WTC11 (cell line): ENCODE data around the gene ATP4A.

Source experiments
- CREB1 ChIP-seq: sonication (generic); formaldehyde crosslinking; IDR thresholded peaks from 2 replicates; pipeline ENCODE4 v1.8.0; 2023; ENCODE audit warnings: mild to moderate bottlenecking, missing genetic modification reagents
- ELF4 ChIP-seq: sonication (generic); formaldehyde crosslinking; IDR thresholded peaks from 2 replicates; pipeline ENCODE4 v1.8.1; 2022; ENCODE audit warnings: low read depth, mild to moderate bottlenecking, moderate library complexity, missing genetic modification reagents
- FOXP1 ChIP-seq: sonication (generic); formaldehyde crosslinking; IDR thresholded peaks from 2 replicates; pipeline ENCODE4 v1.8.0; 2022; ENCODE audit warnings: missing genetic modification reagents, mild to moderate bottlenecking, moderate library complexity, borderline replicate concordance
- NR1H2 ChIP-seq: sonication (generic); formaldehyde crosslinking; IDR thresholded peaks from 2 replicates; pipeline ENCODE4 v1.9.0; 2021; ENCODE audit warnings: mild to moderate bottlenecking, moderate library complexity, missing genetic modification reagents
- NR2C2 ChIP-seq: sonication (generic); formaldehyde crosslinking; IDR thresholded peaks from 2 replicates; pipeline ENCODE4 v1.8.0; 2022; ENCODE audit warnings: mild to moderate bottlenecking, missing genetic modification reagents
- RELA ChIP-seq: sonication (generic); formaldehyde crosslinking; IDR thresholded peaks from 2 replicates; pipeline ENCODE4 v1.8.1; 2022; ENCODE audit warnings: missing genetic modification reagents, mild to moderate bottlenecking, borderline replicate concordance
- SP1 ChIP-seq: sonication (generic); formaldehyde crosslinking; conservative IDR thresholded peaks from 2 replicates; pipeline ENCODE4 v1.8.1; 2022; ENCODE audit warnings: missing genetic modification reagents
- TP53 ChIP-seq: sonication (generic); formaldehyde crosslinking; IDR thresholded peaks from 2 replicates; pipeline ENCODE4 v1.8.1; 2023; ENCODE audit warnings: mild to moderate bottlenecking, missing genetic modification reagents
- TF ChIP-seq, protein P1 (sequence below): fragments of 200-600 bp; IDR thresholded peaks from 2 replicates; pipeline ENCODE4 v1.8.0; 2022; ENCODE audit warnings: antibody characterized with exemption
- TF ChIP-seq, protein P2 (sequence below): fragments of 250-450 bp; sonication (Bioruptor Pico); IDR thresholded peaks from 2 replicates; pipeline ENCODE4 v1.9.0; 2021; ENCODE audit warnings: mild to moderate bottlenecking
- TF ChIP-seq, protein P3 (sequence below): sonication (generic); formaldehyde crosslinking; IDR thresholded peaks from 2 replicates; pipeline ENCODE4 v1.8.1; 2023; ENCODE audit warnings: mild to moderate bottlenecking, missing genetic modification reagents, moderate library complexity
- TF ChIP-seq, protein P4 (sequence below): sonication (generic); formaldehyde crosslinking; IDR thresholded peaks from 2 replicates; pipeline ENCODE4 v1.8.1; 2023; ENCODE audit warnings: mild to moderate bottlenecking, missing genetic modification reagents, moderate library complexity

DNA sequence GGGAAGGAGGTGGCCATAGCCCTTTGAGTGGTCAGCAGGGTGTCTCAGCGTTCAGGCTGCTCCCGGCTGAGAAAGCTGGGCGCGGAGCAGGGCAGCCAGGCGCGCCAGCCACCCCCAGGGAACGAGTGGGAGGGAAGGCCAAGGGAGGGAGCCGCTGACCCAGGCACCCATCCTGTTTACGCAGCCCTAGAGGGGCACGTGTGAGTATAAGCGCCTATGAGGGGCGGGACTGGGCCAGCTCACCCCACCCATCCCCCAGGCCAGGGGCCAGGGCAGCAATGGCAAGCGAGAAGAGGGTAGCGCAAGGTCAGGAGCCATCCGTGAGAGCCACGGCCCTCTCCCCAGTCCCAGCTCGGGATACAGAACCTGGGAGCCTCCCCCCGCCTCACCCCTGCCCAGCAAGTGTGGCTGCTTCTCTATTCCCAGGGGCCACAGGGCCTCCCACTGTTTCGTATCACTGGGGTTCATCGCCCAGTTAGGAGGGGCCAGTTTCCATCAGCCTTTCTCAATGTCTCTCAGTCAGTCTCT, 49.1 kb downstream of the ATP4A start:
- TF ChIP-seq, protein P1, sequence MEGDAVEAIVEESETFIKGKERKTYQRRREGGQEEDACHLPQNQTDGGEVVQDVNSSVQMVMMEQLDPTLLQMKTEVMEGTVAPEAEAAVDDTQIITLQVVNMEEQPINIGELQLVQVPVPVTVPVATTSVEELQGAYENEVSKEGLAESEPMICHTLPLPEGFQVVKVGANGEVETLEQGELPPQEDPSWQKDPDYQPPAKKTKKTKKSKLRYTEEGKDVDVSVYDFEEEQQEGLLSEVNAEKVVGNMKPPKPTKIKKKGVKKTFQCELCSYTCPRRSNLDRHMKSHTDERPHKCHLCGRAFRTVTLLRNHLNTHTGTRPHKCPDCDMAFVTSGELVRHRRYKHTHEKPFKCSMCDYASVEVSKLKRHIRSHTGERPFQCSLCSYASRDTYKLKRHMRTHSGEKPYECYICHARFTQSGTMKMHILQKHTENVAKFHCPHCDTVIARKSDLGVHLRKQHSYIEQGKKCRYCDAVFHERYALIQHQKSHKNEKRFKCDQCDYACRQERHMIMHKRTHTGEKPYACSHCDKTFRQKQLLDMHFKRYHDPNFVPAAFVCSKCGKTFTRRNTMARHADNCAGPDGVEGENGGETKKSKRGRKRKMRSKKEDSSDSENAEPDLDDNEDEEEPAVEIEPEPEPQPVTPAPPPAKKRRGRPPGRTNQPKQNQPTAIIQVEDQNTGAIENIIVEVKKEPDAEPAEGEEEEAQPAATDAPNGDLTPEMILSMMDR: no peak
- TF ChIP-seq, protein P2, sequence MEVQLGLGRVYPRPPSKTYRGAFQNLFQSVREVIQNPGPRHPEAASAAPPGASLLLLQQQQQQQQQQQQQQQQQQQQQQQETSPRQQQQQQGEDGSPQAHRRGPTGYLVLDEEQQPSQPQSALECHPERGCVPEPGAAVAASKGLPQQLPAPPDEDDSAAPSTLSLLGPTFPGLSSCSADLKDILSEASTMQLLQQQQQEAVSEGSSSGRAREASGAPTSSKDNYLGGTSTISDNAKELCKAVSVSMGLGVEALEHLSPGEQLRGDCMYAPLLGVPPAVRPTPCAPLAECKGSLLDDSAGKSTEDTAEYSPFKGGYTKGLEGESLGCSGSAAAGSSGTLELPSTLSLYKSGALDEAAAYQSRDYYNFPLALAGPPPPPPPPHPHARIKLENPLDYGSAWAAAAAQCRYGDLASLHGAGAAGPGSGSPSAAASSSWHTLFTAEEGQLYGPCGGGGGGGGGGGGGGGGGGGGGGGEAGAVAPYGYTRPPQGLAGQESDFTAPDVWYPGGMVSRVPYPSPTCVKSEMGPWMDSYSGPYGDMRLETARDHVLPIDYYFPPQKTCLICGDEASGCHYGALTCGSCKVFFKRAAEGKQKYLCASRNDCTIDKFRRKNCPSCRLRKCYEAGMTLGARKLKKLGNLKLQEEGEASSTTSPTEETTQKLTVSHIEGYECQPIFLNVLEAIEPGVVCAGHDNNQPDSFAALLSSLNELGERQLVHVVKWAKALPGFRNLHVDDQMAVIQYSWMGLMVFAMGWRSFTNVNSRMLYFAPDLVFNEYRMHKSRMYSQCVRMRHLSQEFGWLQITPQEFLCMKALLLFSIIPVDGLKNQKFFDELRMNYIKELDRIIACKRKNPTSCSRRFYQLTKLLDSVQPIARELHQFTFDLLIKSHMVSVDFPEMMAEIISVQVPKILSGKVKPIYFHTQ (CRISPR knock-in tag): no peak
- no peak for TF ChIP-seq NR2C2 (CRISPR knock-in tag)
- TF ChIP-seq NR1H2 (CRISPR knock-in tag): no peak
- no peak for TF ChIP-seq CREB1
- no peak; the same call in 1 of the 2 replicates for TF ChIP-seq FOXP1
- no peak for TF ChIP-seq SP1 (CRISPR knock-in tag)
- TF ChIP-seq, protein P3, sequence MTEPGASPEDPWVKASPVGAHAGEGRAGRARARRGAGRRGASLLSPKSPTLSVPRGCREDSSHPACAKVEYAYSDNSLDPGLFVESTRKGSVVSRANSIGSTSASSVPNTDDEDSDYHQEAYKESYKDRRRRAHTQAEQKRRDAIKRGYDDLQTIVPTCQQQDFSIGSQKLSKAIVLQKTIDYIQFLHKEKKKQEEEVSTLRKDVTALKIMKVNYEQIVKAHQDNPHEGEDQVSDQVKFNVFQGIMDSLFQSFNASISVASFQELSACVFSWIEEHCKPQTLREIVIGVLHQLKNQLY (CRISPR knock-in tag): no peak
- no peak for TF ChIP-seq TP53 (CRISPR knock-in tag)
- TF ChIP-seq, protein P4, sequence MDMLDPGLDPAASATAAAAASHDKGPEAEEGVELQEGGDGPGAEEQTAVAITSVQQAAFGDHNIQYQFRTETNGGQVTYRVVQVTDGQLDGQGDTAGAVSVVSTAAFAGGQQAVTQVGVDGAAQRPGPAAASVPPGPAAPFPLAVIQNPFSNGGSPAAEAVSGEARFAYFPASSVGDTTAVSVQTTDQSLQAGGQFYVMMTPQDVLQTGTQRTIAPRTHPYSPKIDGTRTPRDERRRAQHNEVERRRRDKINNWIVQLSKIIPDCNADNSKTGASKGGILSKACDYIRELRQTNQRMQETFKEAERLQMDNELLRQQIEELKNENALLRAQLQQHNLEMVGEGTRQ (CRISPR knock-in tag): peak; percentile 47; the same call in 1 of the 2 replicates
- TF ChIP-seq ELF4 (CRISPR knock-in tag): no peak
- no peak for TF ChIP-seq RELA
